ENCODE results near the gene CYFIP1. TPM values are rescaled to one million over a fixed set of nuclear protein-coding genes. Genes with fewer than 3 reads are reported as not detected.

The CYFIP1 gene
- total and polyA plus RNA-seq, 2 of the 8 experiments (the other 6 are each of a cell fraction or from before 2014, with no cell fraction given), result 38.6 to 81.7 TPM

- Histone ChIP-seq H4K5ac (ENCODE audit: insufficient read length, low read depth, low read length) (no peak overlapping the region), H3K23ac (ENCODE audit: insufficient read length) (no peak overlapping the region), H3K27ac (ENCODE audit: low read depth, low read length) (no peak overlapping the region), H2BK20ac (ENCODE audit: low read length) (no peak overlapping the region), H2BK12ac (ENCODE audit: low read depth, low read length) (no peak overlapping the region), H2AK5ac (ENCODE audit: low read depth, low read length) (no peak overlapping the region), H2AFZ (ENCODE audit: low read length) (no peak overlapping the region), H3K18ac (ENCODE audit: extremely low read depth, low read length) (no peak overlapping the region), H3K4me1 (replicated peaks in 1 of 4; ENCODE audit: control insufficient read depth in 3 of 4, insufficient read depth in 4 of 4, low read length in 3 of 4) (peaks cover 0 to 6% (median 5%) of the 10 kb centered on the region in 4 experiments; a peak in 4 of 7 replicates), H3K79me1 (ENCODE audit: low read depth, low read length) (no peaks in the 10 kb centered on the region; the same call in 1 of the 2 replicates), H3K4me2 (ENCODE audit: insufficient read depth in 1 of 2, low read depth in 2 of 2, low read length in 2 of 2) (no peak overlapping the region), H3K4ac (replicated peaks; ENCODE audit: insufficient read length, low read depth, low read length) (no peak overlapping the region), H3K27me3 (replicated peaks in 1 of 4; ENCODE audit: control insufficient read depth in 3 of 4, extremely low read depth in 1 of 4, insufficient read depth in 3 of 4, low read length in 3 of 4) (no peaks in the 10 kb centered on the region), H3K9me3 (ENCODE audit: insufficient read depth in 2 of 2, low read depth in 1 of 2, low read length in 1 of 2) (no peaks in the 10 kb centered on the region; a peak in 1 of 4 replicates), H3K56ac (replicated peaks; ENCODE audit: insufficient read length, low read depth, low read length) (no peak overlapping the region), H3K4me3 (ENCODE audit: extremely low read depth in 1 of 4, insufficient read depth in 2 of 4, low read depth in 3 of 4, low read length in 4 of 4) (no peak overlapping the region), H3K9ac (replicated peaks in 1 of 4; ENCODE audit: extremely low read depth in 1 of 4, low read depth in 3 of 4, low read length in 3 of 4) (no peak overlapping the region), H3K14ac (ENCODE audit: insufficient read length) (no peak overlapping the region), H2BK120ac (replicated peaks; ENCODE audit: low read depth, low read length) (no peak overlapping the region), H3K79me2 (ENCODE audit: control insufficient read depth in 1 of 2, insufficient read depth in 2 of 2, low read length in 2 of 2) (no peaks in the 10 kb centered on the region), H4K20me1 (replicated peaks in 1 of 2; ENCODE audit: control insufficient read depth in 1 of 2, insufficient read depth in 2 of 2, low read length in 2 of 2) (no peaks in the 10 kb centered on the region), H3K23me2 (ENCODE audit: low read depth, low read length) (no peaks in the 10 kb centered on the region), H3K36me3 (ENCODE audit: control insufficient read depth in 2 of 4, insufficient read depth in 4 of 4, low read length in 3 of 4) (peaks cover 4 to 6% (median 5%) of the 10 kb centered on the region in 4 experiments; a peak in 6 of 8 replicates), H2BK15ac (ENCODE audit: low read length) (no peak overlapping the region), H2BK5ac (ENCODE audit: low read depth, low read length) (no peak overlapping the region), H4K91ac (replicated peaks; ENCODE audit: insufficient read length, low read length) (no peak overlapping the region), H4K8ac (ENCODE audit: extremely low read depth, insufficient read depth, low read length) (no peak overlapping the region)
- TF ChIP-seq HDAC2 (IDR thresholded peaks at IDR 0.05; ENCODE audit: borderline replicate concordance in 1 of 2, low read depth in 2 of 2, low read length in 2 of 2) (no peak), CTCF (IDR thresholded peaks at IDR 0.05; ENCODE audit: control extremely low read depth in 1 of 3, insufficient read depth in 1 of 3, low read depth in 1 of 3, low read length in 3 of 3) (peak in 1 of 3 experiments; percentile 2; a peak in 1 of 4 replicates)
- CTCF ChIA-PET (ENCODE audit: partially characterized antibody), result interaction anchor here (0.6 to 1.5 kb wide), 4 partner anchors 19 to 86 kb away, joined by 3 to 4 read pairs (median 4); no protein-coding TSS in a partner anchor
- no peak for FAIRE-seq
- no peak for DNase-seq (ENCODE audit: low read depth in 1 of 2, low spot score in 2 of 2)
- WGBS, 2 experiments (ENCODE audit: extremely low coverage in 1 of 2, insufficient coverage in 1 of 2, insufficient read length in 1 of 2, insufficient replicate concordance in 2 of 2, low coverage in 1 of 2, low lambda C conversion rate in 2 of 2, missing lambda C conversion rate in 1 of 2), result 94% methylated on average over 8 of the region's 8 CpGs; no CpG with 5 or more reads in 1 of the 2 experiments
- POLR2A ChIA-PET (ENCODE audit: partially characterized antibody), result interaction anchor here (1.1 kb wide), 1 partner anchor 8 kb away, joined by 3 read pairs; no protein-coding TSS in a partner anchor
Measured at GRCh38 chr15:22877607-22878006, 102.6 kb downstream of the CYFIP1 start.

Measured in H1 (cell line).